A549 (cell line): ENCODE measurements around the gene PITPNB.

Experiments
- EP300 ChIP-seq, 2 experiments: fragments of >200 bp; sonication (Bioruptor Twin); formaldehyde crosslinking; IDR thresholded peaks; 2 replicates in 1 of 2; 3 replicates in 1 of 2; pipeline ENCODE4 v1.6.1; 2016 to 2017
- JUNB ChIP-seq: fragments of >200 bp; sonication (Bioruptor Twin); formaldehyde crosslinking; IDR thresholded peaks from 2 replicates; pipeline ENCODE4 v1.6.1; 2016
- KDM5A ChIP-seq: fragments of 200-600 bp; sonication (generic); IDR thresholded peaks from 2 replicates; pipeline ENCODE4 v1.6.1; 2016; ENCODE audit warnings: antibody characterized with exemption, mild to moderate bottlenecking
- RAD21 ChIP-seq, 2 experiments: fragments of >200 bp in 1 of 2; sonication (Bioruptor Twin) in 1 of 2; formaldehyde crosslinking in 1 of 2; IDR thresholded peaks in 1 of 2; conservative IDR thresholded peaks in 1 of 2; 2 replicates in 1 of 2; 3 replicates in 1 of 2; pipeline ENCODE4 v1.6.1; 2012 to 2018; ENCODE audit warnings: inconsistent platforms in 1 of 2
- TF ChIP-seq, protein P1 (sequence below): fragments of >200 bp; sonication (Bioruptor Twin); formaldehyde crosslinking; IDR thresholded peaks from 3 replicates; pipeline ENCODE4 v1.5.1; 2016
- TF ChIP-seq, protein P2 (sequence below): fragments of 200-600 bp; sonication (generic); IDR thresholded peaks from 2 replicates; pipeline ENCODE4 v1.6.1; 2016; ENCODE audit warnings: antibody characterized with exemption, mild to moderate bottlenecking, moderate library complexity

DNA sequence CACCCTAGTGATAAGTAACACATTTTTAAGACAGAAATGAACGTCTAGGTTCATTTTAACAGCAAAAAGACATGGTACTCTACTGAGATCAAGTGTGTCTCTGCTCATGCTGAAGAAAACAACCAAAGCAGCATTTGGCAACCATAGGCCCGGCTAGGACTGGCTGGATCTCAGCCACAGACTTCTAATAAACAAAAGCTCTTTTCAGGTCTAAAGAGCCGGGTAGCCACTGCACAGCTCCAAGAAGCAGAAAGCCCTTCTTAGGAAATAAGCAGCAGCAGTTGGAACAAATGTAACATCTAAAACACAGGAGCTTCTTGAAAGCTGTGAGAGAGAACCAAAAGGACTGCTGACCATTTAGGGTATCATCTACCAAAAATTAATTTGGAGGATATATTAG lies 37.6 kb downstream of the PITPNB start:
- TF ChIP-seq EP300 (IDR thresholded peaks at IDR 0.05) (no peak), KDM5A (no peak), RAD21 (conservative IDR thresholded peaks at IDR 0.05 in 1 of 2, IDR thresholded peaks at IDR 0.05 in 1 of 2) (no peak), JUNB (no peak)
- TF ChIP-seq, protein P1, sequence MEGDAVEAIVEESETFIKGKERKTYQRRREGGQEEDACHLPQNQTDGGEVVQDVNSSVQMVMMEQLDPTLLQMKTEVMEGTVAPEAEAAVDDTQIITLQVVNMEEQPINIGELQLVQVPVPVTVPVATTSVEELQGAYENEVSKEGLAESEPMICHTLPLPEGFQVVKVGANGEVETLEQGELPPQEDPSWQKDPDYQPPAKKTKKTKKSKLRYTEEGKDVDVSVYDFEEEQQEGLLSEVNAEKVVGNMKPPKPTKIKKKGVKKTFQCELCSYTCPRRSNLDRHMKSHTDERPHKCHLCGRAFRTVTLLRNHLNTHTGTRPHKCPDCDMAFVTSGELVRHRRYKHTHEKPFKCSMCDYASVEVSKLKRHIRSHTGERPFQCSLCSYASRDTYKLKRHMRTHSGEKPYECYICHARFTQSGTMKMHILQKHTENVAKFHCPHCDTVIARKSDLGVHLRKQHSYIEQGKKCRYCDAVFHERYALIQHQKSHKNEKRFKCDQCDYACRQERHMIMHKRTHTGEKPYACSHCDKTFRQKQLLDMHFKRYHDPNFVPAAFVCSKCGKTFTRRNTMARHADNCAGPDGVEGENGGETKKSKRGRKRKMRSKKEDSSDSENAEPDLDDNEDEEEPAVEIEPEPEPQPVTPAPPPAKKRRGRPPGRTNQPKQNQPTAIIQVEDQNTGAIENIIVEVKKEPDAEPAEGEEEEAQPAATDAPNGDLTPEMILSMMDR: no peak
- TF ChIP-seq, protein P2, sequence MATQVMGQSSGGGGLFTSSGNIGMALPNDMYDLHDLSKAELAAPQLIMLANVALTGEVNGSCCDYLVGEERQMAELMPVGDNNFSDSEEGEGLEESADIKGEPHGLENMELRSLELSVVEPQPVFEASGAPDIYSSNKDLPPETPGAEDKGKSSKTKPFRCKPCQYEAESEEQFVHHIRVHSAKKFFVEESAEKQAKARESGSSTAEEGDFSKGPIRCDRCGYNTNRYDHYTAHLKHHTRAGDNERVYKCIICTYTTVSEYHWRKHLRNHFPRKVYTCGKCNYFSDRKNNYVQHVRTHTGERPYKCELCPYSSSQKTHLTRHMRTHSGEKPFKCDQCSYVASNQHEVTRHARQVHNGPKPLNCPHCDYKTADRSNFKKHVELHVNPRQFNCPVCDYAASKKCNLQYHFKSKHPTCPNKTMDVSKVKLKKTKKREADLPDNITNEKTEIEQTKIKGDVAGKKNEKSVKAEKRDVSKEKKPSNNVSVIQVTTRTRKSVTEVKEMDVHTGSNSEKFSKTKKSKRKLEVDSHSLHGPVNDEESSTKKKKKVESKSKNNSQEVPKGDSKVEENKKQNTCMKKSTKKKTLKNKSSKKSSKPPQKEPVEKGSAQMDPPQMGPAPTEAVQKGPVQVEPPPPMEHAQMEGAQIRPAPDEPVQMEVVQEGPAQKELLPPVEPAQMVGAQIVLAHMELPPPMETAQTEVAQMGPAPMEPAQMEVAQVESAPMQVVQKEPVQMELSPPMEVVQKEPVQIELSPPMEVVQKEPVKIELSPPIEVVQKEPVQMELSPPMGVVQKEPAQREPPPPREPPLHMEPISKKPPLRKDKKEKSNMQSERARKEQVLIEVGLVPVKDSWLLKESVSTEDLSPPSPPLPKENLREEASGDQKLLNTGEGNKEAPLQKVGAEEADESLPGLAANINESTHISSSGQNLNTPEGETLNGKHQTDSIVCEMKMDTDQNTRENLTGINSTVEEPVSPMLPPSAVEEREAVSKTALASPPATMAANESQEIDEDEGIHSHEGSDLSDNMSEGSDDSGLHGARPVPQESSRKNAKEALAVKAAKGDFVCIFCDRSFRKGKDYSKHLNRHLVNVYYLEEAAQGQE: no peak
